Left lung (tissue), 10 donors: Measurements from ENCODE around the gene MAGI1. TPM values are rescaled to one million over a fixed set of nuclear protein-coding genes. Genes with fewer than 3 reads are reported as not detected.
A peak's percentile ranks its signal among the peaks of the same experiment; 100 is the strongest.

ENCODE experiments used
- ATAC-seq: fragments of 200-7000 bp; cut with Tn5 transposase; one replicate; pipeline ENCODE4 v1.9.1; 2020; ENCODE audit warnings: moderate library complexity
- DNase-seq, 4 donors: peaks; one replicate each; pipeline ENCODE4 v3.0.0-alpha.2; 2013 to 2020
- H3K27ac ChIP-seq, 2 donors: fragments of 200-600 bp; sonication (generic) in 1 of 2; one replicate each; pipeline versions ENCODE4 v1.5.0 to v1.8.0; 2020 to 2021
- H3K27me3 ChIP-seq, 2 donors: fragments of 200-600 bp; sonication (generic) in 1 of 2; one replicate each; pipeline versions ENCODE4 v1.5.0 to v1.8.0; 2020 to 2021
- H3K36me3 ChIP-seq, 2 donors: fragments of 200-600 bp; sonication (generic) in 1 of 2; one replicate each; pipeline versions ENCODE4 v1.5.0 to v1.8.0; 2020 to 2021
- H3K4me1 ChIP-seq, 2 donors: fragments of 200-600 bp; one replicate each; pipeline ENCODE4 v1.8.0; 2021
- H3K4me3 ChIP-seq, 2 donors: fragments of 200-600 bp; sonication (generic) in 1 of 2; one replicate each; pipeline versions ENCODE4 v1.5.0 to v1.8.0; 2020 to 2021; ENCODE audit warnings: mild to moderate bottlenecking in 1 of 2
- H3K9me3 ChIP-seq, 2 donors: fragments of 200-600 bp; sonication (generic) in 1 of 2; one replicate each; pipeline versions ENCODE4 v1.5.0 to v1.8.0; 2020 to 2021
- CTCF ChIP-seq, 2 donors: fragments of 200-600 bp; sonication (generic) in 1 of 2; IDR thresholded peaks; one replicate each; pipeline versions ENCODE4 v1.5.0 to v1.8.0; 2021; ENCODE audit warnings: antibody characterized with exemption in 2 of 2
- intact Hi-C, 2 donors: fragments of 100-400 bp; cut with DNase I; formaldehyde crosslinking; loops; one replicate each; pipeline versions ENCODE4 v1.11.2 to v1.14.2; 2022
- polyA plus RNA-seq, 6 donors: library from polyadenylated mRNA; unstranded; fragments of 120-200 nt; gene quantifications; one replicate each; pipeline ENCODE4 v1.2.1, GENCODE V29; 2013; ENCODE audit not compliant: insufficient read length in 6 of 6
- total RNA-seq, 2 donors: library from RNA; stranded (reverse); fragmentation: NEBNext Ultra II Directional; extraction: Animal tissue kit (Norgen Biotek cat#: 25700); gene quantifications; one replicate each; pipeline ENCODE4 v1.2.1, GENCODE V29; 2021
- donor health status: DM: no; HTN: yes; CAD: no.
- donor health status: DM: no; HTN: no; CAD: no.

The MAGI1 gene
- total and polyA plus RNA-seq, 8 donors: 25.4 to 32.0 (median 28.7) TPM

GRCh38 chr3:65484964-65485363, 553.8 kb downstream of the MAGI1 start:
- intact Hi-C loops: no loop called here
- no peak overlapping the region for H3K27ac ChIP-seq

GRCh38 chr3:65483480-65483879, 555.2 kb downstream of the MAGI1 start:
- no peak for TF ChIP-seq CTCF (IDR thresholded peaks at IDR 0.05)
- peaks cover 11 to 18% of the 10 kb centered on the region in 2 donors for H3K4me1 ChIP-seq
- DNase-seq: peak in 3 of 4 donors; percentile 42 to 80 (median 62)
- intact Hi-C loops: no loop called here
- ATAC-seq: peak; percentile 94
- no peaks in the 10 kb centered on the region for H3K36me3 ChIP-seq
- no peak overlapping the region for H3K4me3 ChIP-seq
- H3K27me3 ChIP-seq: no peaks in the 10 kb centered on the region
- H3K27ac ChIP-seq: no peak overlapping the region
- H3K9me3 ChIP-seq: no peaks in the 10 kb centered on the region

More at GRCh38 chr3:65484964-65485363, 553.8 kb downstream of the MAGI1 start:
- ATAC-seq: no peak
- Histone ChIP-seq H3K27me3 (no peaks in the 10 kb centered on the region), H3K4me1 (peaks cover 11 to 18% of the 10 kb centered on the region in 2 donors), H3K4me3 (no peak overlapping the region), H3K36me3 (no peaks in the 10 kb centered on the region), H3K9me3 (no peaks in the 10 kb centered on the region)
- TF ChIP-seq CTCF (IDR thresholded peaks at IDR 0.05): no peak
- DNase-seq: no peak

GRCh38 chr3:65483011-65483410, 555.7 kb downstream of the MAGI1 start:
- ATAC-seq: peak; percentile 35
- no peak for DNase-seq
- H3K4me1 ChIP-seq: peaks cover 11 to 18% of the 10 kb centered on the region in 2 donors
- intact Hi-C loops: no loop called here
- H3K27me3 ChIP-seq: no peaks in the 10 kb centered on the region
- TF ChIP-seq CTCF (IDR thresholded peaks at IDR 0.05): no peak
- H3K9me3 ChIP-seq: no peaks in the 10 kb centered on the region
- H3K36me3 ChIP-seq: no peaks in the 10 kb centered on the region
- H3K27ac ChIP-seq: no peak overlapping the region
- no peak overlapping the region for H3K4me3 ChIP-seq

GRCh38 chr3:65481085-65481484, 557.6 kb downstream of the MAGI1 start:
- TF ChIP-seq CTCF (IDR thresholded peaks at IDR 0.05): no peak
- ATAC-seq (no peak), DNase-seq (no peak)
- no peaks in the 10 kb centered on the region for H3K27me3 ChIP-seq
- H3K27ac ChIP-seq: no peak overlapping the region
- no peak overlapping the region for H3K4me3 ChIP-seq
- H3K4me1 ChIP-seq: peaks cover 11 to 18% of the 10 kb centered on the region in 2 donors
- H3K36me3 ChIP-seq: no peaks in the 10 kb centered on the region
- no peaks in the 10 kb centered on the region for H3K9me3 ChIP-seq
- intact Hi-C loops: no loop called here

- peaks cover 11 to 18% of the 10 kb centered on the region in 2 donors for H3K4me1 ChIP-seq
- no peaks in the 10 kb centered on the region for H3K36me3 ChIP-seq
- H3K27me3 ChIP-seq: no peaks in the 10 kb centered on the region
- H3K4me3 ChIP-seq: no peak overlapping the region
- intact Hi-C loops: no loop called here
- ATAC-seq (no peak), DNase-seq (no peak)
- no peaks in the 10 kb centered on the region for H3K9me3 ChIP-seq
- TF ChIP-seq CTCF (IDR thresholded peaks at IDR 0.05): no peak
- H3K27ac ChIP-seq: no peak overlapping the region
These were observed 558.7 kb downstream of the MAGI1 start for GRCh38 chr3:65479990-65480389.
